Ovary (tissue), 3 donors: ENCODE measurements around the gene TNFSF13.

Experiments
- CTCF ChIP-seq, 3 donors: fragments of 450-650 bp in 2 of 3; fragments of 200-600 bp in 1 of 3; IDR thresholded peaks; one replicate each; pipeline versions ENCODE4 v1.5.1 to v1.8.0; 2016 to 2022; ENCODE audit warnings: antibody characterized with exemption in 3 of 3, mild to moderate bottlenecking in 1 of 3
- POLR2A ChIP-seq: fragments of 450-650 bp; IDR thresholded peaks from one replicate; pipeline ENCODE4 v1.6.1; 2017; ENCODE audit warnings: antibody characterized with exemption, mild to moderate bottlenecking, moderate library complexity
- donor health status: DM: no; HTN: no; CAD: no.

- TF ChIP-seq CTCF (IDR thresholded peaks at IDR 0.05) (no peak), POLR2A (no peak)
Measured at GRCh38 chr17:7512105-7512504, 46.4 kb upstream of the TNFSF13 start.
